Fibroblast of skin of scalp (primary cell): ENCODE data around the gene PHF19.

Source experiments
- DNase-seq: peaks from one replicate; pipeline ENCODE4 v3.0.0-alpha.2; 2013

PHF19 gene

DNA sequence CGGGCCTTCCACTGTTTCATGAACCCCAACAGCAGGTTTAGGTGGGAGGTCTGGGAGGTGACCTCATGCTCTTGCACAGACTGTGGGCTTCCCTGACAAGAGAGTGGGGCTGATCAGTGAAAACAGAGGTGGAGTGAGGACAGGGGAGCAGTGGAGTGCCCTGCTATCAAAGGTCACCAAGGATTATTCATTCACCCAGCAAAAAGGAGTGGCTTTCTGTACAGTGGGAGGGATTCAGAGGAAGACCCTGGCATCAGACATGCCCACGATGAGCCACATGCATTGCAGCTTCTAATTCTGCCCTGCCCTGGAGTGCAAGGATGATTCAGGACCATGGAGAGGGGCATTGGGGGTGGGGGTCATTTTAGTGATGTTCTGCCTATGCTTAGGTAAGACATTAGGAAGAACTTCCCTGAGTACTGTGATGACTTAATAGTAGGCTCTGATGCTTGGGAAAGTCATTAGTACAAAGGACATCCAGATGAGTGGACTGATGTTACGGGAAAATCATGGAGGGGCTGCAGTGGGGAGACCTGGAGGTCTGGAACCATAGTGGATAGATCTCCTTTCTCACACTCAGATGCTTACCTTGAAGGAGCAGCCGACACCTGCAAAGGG lies 36.8 kb upstream of the PHF19 start:
- DNase-seq: no peak

GRCh38 chr9:120912958-120913646 lies 36.1 kb upstream of the PHF19 start:
- no peak for DNase-seq

DNA sequence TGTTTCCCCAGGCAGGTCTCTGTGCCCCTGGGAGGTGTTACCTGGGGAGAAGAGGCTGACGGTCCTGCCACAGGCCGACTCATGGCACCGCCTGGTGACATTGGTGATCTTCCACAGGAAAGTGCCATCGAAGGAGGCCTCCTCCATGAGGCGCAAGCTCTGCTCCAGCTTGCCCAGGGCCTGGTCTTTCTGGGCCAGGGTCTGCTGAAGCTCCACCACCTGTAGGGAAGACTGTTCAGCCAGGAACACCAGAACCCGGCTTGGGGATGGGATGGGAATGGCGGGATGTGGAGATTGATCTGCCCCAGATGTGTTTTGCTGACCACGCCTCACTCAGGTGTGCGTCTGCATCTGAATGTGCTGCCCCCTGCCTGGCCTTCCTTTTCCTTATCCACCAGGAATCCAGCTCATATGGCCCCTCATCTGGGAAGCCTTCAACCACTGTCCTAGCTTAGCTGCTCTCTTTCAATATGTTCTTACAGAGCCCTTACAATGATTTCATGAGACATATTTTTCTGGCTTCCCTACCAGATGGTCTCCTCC lies 34.4 kb upstream of the PHF19 start:
- no peak for DNase-seq

DNA sequence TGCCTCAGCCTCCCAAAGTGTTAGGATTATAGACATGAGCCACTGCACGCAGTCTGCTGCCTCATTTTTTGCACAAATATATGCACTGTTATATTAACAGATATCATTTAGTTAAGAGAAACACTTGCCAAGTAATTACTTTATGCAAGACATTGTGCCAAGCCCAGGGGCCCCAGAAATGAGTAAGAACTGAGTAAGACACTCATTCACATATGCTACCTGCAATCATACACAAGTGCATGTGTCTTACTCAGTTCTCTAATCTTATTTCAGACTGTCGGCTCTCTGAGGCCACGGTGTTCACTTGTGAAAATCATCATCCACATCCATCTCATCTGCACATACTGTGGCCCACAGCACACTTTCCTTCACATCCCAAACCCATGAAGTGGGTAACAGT lies 33.7 kb upstream of the PHF19 start:
- DNase-seq: no peak

DNA sequence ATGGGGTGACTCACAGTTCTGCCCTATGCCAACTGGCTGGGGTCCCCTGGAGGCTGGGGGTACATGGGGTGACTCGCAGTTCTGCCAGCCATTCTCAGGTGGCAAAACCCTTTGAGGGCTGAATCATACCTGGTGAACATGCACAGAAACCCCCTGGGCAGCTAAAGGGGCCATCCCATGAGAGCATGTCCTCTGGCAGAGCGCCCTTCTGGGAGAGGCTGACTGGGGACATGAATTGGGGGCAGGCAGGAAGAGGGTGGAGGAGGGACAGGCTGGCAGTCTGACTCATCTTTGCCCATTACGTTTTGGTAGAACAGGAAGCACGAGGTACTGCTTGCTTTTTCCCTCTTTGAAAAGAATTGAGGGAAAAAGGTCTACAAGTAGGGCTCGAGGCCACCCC lies 32.9 kb upstream of the PHF19 start:
- no peak for DNase-seq

GRCh38 chr9:120905315-120906164 lies 28.6 kb upstream of the PHF19 start:
- no peak for DNase-seq

DNA sequence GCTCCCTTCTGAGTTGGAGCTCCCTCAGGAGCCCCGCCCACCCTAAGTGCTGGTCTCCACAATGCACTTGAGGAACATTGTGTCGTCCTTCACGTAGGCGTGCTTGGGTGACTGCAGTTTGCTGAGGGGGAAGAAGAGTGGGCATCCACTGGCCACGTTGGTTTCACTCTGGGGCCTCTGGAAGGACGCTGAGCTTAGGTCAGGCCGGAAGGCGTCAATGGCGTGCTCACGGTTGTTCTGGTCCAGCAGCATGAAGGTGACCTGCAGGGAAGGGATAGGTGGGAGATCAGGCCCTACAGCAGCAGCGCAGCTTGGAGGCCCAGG lies 28.0 kb upstream of the PHF19 start:
- DNase-seq: no peak

DNA sequence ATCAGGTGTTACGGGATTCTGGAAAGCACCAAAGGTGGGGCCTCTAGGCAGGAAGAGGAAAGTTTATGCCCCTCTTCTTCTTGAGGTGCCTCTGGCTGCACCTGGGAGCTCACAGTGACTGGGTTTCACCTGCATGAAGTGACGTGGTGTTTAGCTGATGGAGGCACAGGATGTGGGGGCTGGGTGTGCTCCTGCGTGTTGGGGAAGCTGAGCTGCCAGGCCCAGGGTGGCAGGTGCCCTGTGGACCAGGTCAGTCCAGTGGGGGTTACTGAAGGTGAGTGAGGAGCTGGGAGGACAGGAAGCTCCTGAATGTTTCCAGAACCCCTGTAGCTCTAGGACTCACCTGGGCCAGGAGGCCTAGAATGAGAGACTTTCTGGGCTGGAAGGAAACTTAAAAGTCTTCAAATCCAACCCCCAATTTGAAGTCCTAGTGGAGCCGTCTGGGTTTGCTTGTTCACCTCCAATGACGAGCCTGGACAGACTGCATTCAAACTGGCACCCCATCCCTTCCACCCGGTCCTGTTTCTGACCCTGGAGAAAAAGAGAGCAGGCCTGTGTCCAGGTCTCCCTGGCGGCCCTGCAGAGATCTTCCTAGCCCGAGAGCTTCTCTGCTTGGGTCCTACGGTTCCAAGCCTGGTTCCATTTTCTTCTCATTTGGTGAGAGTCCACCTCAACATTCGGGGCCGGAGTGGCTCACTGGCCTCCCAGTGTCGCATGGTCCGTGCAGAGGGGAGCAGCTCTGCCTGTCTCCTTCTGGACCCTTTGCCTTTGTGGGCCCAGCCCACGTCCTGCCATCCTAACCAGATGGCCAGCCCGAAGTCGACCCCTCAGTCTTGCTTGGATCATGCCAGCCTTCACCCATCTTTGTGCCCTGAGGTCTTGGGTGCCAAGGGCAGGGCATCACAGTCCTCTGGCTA lies 27.3 kb upstream of the PHF19 start:
- no peak for DNase-seq

DNA sequence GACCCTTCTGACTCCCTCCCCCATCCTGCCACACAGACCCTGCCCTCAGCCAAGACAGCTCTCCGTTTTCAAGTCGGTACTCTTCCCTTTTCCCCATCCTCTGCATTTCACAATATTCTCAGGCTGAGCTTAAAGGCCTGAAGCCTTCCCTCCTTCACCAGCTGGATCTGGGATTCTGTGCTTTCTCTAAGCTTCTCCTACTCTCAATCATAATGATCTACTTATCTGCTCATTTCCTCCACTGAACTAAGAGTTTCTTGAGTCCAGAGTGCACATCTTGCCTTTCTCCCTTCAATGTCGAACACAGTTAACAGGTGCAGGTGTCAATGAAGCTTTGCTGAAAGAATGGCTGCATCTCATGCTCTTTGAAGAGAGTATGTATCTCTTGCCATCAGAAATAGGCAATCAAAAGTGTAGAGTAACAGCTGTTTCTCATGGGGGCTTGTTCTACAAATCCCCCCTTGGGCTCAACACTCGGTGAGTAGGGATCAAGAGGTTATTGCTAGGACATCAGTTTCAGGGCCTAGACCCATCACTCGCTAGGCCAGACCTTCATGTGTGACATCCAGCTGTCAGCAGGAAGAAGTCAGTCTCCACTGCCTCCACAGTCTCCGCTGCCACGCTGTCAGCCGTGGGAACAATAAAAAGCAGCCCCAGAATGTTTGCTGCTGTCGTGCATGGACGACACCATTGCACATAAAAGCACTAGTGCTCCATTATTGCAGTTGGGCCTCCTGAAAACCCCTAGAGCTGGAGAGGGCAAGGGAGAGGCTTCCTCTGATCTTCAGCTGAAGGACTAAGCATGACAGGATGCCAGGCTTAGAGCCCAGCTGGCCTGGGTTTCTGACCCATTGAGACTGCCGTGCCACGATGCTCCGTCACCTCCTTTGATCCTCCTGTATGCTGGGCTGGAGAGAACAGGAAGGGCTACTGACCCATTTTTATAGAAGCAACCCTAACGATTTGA lies 25.9 kb upstream of the PHF19 start:
- DNase-seq: no peak

DNA sequence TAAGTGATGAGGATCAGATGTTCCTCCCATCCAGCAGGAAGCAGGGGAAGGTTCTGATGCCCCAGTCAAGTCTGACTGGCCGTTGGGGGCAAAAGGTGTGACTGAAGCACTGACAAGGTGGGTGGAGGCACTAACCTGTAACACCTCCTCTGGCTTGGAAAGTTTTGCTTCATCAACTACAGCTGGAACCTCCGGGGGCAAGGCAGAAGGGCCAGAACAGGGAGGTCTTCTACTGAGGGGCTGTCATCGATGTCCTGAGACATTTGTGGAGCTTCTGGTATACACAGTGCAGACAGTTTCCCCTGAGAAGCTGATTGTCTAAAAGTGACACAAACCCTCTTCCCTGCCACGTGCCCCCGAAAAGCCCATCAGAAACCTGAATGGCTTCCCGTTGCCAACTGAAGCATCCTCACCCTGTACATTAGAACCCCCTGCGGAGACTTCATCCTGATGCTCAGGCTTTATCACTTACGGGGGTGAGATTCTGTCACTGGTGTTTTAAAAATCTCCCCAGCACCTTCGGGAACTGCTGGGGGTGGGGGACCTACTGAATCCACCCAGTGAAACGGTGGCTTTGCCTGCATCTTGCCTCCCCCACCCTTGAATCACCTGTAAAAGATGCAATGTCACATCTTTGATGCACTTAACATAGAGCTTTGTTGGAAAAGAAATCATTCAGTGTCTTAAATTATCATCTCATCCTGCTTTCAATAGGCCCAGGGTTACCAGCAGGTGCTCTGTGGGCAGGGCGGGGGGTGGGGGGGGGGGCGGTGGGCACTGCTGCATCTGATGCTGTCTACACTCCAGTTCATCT lies 25.0 kb upstream of the PHF19 start:
- no peak for DNase-seq

- DNase-seq: no peak
These were observed 23.8 kb upstream of the PHF19 start for GRCh38 chr9:120900824-120901223.

GRCh38 chr9:120899490-120900068 lies 22.6 kb upstream of the PHF19 start:
- DNase-seq: no peak

DNA sequence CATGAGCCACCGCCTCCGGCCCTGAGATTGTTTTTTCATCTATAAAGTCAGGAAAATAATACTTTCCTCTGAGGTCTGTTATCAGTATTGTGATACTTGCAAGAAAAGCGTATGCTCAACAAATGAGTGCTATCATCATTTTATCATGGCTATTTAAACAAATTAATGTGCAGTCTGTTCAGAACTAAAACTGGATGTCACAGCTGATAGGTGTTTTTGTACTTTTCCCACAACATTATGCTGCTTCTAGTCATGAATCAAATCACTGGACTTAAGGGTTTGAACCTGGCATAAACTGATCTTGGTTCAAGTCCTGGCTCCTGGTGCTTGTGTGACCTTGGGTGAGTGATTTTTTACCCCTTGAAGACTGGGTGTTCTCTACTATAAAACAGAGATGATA lies 21.4 kb upstream of the PHF19 start:
- DNase-seq: no peak

- no peak for DNase-seq
These were observed 19.0 kb upstream of the PHF19 start for GRCh38 chr9:120895951-120896350.

DNA sequence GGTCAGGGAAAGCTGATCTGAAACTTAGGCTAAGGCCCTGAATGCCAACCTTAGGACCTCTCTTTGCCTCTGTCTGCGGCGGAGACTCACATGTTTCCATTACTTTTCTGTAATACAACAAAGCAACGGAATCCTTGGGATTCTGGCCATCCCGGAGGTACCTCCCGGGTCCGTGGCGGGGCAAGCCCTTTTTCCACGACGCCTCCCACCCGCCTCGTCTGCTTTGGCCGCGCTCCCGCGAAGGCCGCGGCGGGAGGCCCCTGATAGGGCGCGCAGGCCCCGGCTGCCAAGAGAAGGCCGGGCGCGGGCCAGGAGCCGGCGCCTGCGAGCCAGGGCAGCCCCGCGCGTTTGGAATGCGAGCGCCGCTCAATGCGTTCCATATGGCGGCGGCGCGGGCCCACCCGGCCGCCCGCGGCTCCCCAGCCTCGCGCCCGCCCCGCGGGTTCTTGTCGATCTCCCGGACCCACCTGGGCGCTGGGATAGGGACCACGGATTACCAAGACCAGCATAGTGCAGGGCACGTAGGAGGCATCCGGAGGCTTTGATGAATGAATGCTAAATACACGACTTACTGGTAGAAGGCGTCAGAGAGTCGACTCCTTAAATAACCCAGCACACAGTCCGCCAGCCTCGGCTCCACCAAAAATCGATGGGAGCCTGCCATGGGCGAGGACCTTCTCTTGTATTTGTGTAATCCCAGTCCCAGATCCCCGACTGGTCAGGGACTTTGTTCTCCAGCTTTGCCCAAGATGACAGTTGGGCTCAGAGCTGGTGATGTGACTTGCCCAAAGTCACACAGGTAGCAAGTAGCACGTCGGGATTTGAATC lies 17.5 kb upstream of the PHF19 start:
- peak; percentile 40 for DNase-seq

DNA sequence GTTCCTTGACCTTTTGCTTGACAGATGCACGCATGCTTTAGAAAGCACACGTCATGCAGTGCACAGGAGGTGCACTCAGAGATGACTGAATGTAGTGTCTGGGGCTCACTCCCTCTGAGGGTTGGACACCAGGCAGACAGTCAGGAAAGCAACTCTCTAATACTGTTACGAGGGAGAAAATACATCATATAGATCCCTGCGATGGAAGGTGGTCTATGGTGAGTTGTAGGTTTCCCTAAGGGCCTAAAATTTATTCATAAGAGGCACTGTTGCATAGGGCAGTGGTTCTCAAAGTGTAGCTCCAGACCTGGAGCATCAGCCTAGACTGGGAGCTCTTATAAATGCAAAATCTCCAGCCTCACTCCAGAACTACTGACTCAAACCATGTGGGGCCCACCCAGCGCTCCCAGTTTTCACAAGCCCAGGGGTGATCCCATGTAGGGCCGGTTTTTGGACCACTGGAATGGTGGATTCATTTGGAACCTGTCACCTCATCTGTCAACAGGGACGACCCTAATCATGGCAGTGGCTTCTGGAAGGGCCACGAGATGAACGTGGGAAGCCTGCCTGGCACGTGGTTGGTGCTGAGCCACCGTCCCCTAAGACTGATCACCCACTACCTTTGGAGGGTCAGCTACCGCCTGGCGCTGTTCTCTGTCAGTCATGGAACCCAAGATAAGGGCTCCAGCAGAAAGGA lies 16.8 kb upstream of the PHF19 start:
- DNase-seq: no peak

- DNase-seq: peak; percentile 22
These were observed 16.0 kb upstream of the PHF19 start for GRCh38 chr9:120892748-120893610.
